Measurements from ENCODE around the gene SH2D1B. TPM values are rescaled to one million over a fixed set of nuclear protein-coding genes. Genes with fewer than 3 reads are reported as not detected.

Gene SH2D1B
- total RNA-seq: not detected in 2 replicates

DNA sequence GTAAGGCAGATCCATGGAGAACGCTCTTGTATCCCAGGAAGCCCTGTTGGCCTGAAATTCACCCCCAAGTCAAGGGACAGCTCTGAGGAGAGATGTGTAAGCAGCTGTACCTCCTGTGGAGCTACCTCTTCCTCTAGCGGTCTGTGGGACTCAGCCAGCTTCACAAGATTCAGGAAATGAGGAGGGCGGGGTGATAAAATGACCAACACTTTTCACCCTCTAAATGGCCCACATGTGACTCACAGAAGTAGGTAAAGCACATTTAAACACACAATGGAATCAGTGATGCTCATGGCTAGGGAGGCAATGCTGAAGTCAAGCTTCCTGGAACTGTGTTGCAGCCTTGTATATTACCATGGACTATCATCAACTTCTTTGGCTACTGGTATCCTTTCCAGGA lies at the start of gene SH2D1B:
TSS of gene SH2D1B (minus strand) at position 135 of the 400 bp plus-strand sequence. CDS start at position 15, 120 bp downstream.

DNA sequence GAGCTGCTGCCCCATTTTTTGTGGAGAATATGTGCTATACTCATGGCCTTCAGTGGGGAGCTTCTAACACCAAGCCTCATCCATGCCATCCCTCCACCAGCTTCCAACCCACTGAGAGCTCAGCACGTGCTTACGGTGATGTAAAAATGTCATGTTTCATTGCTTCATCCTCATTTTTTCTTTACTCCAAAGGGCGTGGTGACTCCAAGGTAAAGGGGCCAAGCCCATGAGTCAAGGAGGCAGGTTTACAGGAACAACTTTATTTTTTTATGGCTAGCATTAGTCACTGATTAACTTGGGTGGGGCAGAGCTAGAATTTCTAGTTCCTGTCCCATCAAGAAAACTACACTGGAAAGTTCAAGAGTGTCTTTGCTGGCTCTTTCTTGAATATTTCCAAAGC lies 30.6 kb downstream of the SH2D1B start, which contains the start of gene C1orf226:
TSS of gene C1orf226 (plus strand) at position 346 of the 400 bp plus-strand sequence. CDS start 174 bp downstream, outside the sequence.

DNA sequence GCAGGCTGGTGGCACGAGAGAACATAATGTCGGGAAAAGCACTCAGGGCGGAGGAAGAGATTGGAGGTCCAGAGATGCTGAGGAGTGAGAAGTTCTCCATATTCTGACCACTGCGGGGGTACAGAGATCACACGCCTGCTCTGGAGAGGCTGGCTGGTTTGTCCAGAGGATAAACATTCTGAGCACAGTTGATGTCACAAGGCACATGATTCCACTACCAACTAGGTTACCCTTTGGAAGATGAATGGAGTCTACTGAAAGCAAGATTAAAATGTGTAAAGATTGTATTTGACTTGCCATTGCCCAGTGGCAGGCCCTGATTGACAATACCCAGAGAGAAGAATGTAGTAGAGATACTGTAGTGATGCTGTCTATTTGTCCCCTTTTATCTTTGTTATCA lies 35.2 kb downstream of the SH2D1B start, which contains the start of gene SPATA46:
TSS of gene SPATA46 (minus strand) at position 164 of the 400 bp plus-strand sequence. CDS start at position 100, 64 bp downstream.

Other genes with a start within 250 kb of the SH2D1B start
- not detected in 2 replicates for gene SPATA46, start 35.3 kb downstream of the SH2D1B start, total RNA-seq
- 0.77 and 1.8 TPM in 2 replicates for gene C1orf226, start 30.4 kb downstream of the SH2D1B start, total RNA-seq
- gene UHMK1, start 85.7 kb upstream of the SH2D1B start, total RNA-seq: 24.1 and 25.0 TPM in 2 replicates
- 54.1 and 56.1 TPM in 2 replicates for gene UAP1, start 149.6 kb upstream of the SH2D1B start, total RNA-seq
- 94.6 and 158 TPM in 2 replicates for gene DDR2, start 220.3 kb upstream of the SH2D1B start, total RNA-seq

Measured in pericardium fibroblast (primary cell).